HEK293 (cell line): Measurements from ENCODE around the gene SMIM33.

Experiments used
- CTCF ChIA-PET: fragments of 350-600 bp; formaldehyde crosslinking; extraction: SDS; loops from one replicate; lab custom pipeline; 2021; ENCODE audit warnings: antibody characterized with exemption; lab: Yijun Ruan, JAX
- POLR2A ChIA-PET: fragments of 300-600 bp; formaldehyde crosslinking; extraction: SDS; loops from one replicate; lab custom pipeline; 2020; ENCODE audit warnings: antibody characterized with exemption, inconsistent platforms; lab: Yijun Ruan, JAX
- H3K27ac ChIP-seq: fragments of 200-500 bp; sonication (Bioruptor generic); 2 replicates; pipeline ENCODE4 v1.5.1; 2014; ENCODE audit warnings: low read depth, low read length, control low read depth, inconsistent platforms; ENCODE audit errors: extremely low read depth
- H3K36me3 ChIP-seq, 2 experiments: fragments of 200-500 bp in 1 of 2; sonication (Bioruptor generic) in 1 of 2; 1 replicate in 1 of 2; 2 replicates in 1 of 2; pipeline ENCODE4 v1.5.1; 2014 to 2017; ENCODE audit warnings: inconsistent platforms in 2 of 2, low read length in 2 of 2; ENCODE audit not compliant: control insufficient read depth in 2 of 2, insufficient read depth in 1 of 2
- H3K4me1 ChIP-seq: fragments of 200-500 bp; sonication (Bioruptor generic); 2 replicates; pipeline ENCODE4 v1.5.1; 2014; ENCODE audit warnings: mild to moderate bottlenecking, low read length, inconsistent platforms; ENCODE audit not compliant: control insufficient read depth, insufficient read depth
- H3K4me3 ChIP-seq: 2 replicates; pipeline ENCODE4 v1.5.1; 2011; ENCODE audit warnings: low read depth, mild to moderate bottlenecking, control low read depth, low read length, moderate library complexity
- H3K9me3 ChIP-seq: fragments of 200-500 bp; sonication (Bioruptor generic); 2 replicates; pipeline ENCODE4 v1.5.1; 2014; ENCODE audit warnings: low read depth, low read length, inconsistent platforms; ENCODE audit not compliant: control insufficient read depth, insufficient read depth
- MZF1 ChIP-seq: fragments of 450-650 bp; formaldehyde crosslinking; IDR thresholded peaks from 2 replicates; pipeline ENCODE4 v1.5.1; 2017; ENCODE audit warnings: missing biosample characterization, missing genetic modification characterization, borderline replicate concordance
- SP2 ChIP-seq: fragments of 450-650 bp; formaldehyde crosslinking; IDR thresholded peaks from 2 replicates; pipeline ENCODE4 v1.5.1; 2016; ENCODE audit warnings: missing biosample characterization, missing genetic modification characterization
- ZFP37 ChIP-seq: fragments of 450-650 bp; formaldehyde crosslinking; IDR thresholded peaks from 2 replicates; pipeline ENCODE4 v1.5.1; 2016; ENCODE audit warnings: missing biosample characterization, missing genetic modification characterization
- ZNF121 ChIP-seq: fragments of 450-650 bp; formaldehyde crosslinking; IDR thresholded peaks from 2 replicates; pipeline ENCODE4 v1.5.1; 2016; ENCODE audit warnings: missing biosample characterization, missing genetic modification characterization
- ZNF184 ChIP-seq: fragments of 450-650 bp; IDR thresholded peaks from 2 replicates; pipeline ENCODE4 v1.5.1; 2018; ENCODE audit warnings: missing biosample characterization, mild to moderate bottlenecking, missing genetic modification characterization
- ZNF324 ChIP-seq: fragments of 450-650 bp; formaldehyde crosslinking; IDR thresholded peaks from 2 replicates; pipeline ENCODE4 v1.5.1; 2016; ENCODE audit warnings: missing biosample characterization, missing genetic modification characterization
- ZNF394 ChIP-seq: fragments of 450-650 bp; formaldehyde crosslinking; IDR thresholded peaks from 2 replicates; pipeline ENCODE4 v1.5.1; 2016; ENCODE audit warnings: missing biosample characterization, missing genetic modification characterization, mild to moderate bottlenecking, moderate library complexity, borderline replicate concordance
- ZNF555 ChIP-seq: fragments of 450-650 bp; formaldehyde crosslinking; conservative IDR thresholded peaks from 2 replicates; pipeline ENCODE4 v1.5.1; 2017; ENCODE audit warnings: missing biosample characterization, mild to moderate bottlenecking, missing genetic modification characterization, inconsistent platforms
- ZNF558 ChIP-seq: fragments of 450-650 bp; formaldehyde crosslinking; IDR thresholded peaks from 2 replicates; pipeline ENCODE4 v1.5.1; 2016; ENCODE audit warnings: missing biosample characterization, missing genetic modification characterization
- ZNF600 ChIP-seq: fragments of 450-650 bp; formaldehyde crosslinking; IDR thresholded peaks from 2 replicates; pipeline ENCODE4 v1.5.1; 2016; ENCODE audit warnings: missing biosample characterization, missing genetic modification characterization
- ZNF623 ChIP-seq: fragments of 450-650 bp; formaldehyde crosslinking; IDR thresholded peaks from 2 replicates; pipeline ENCODE4 v1.5.1; 2016; ENCODE audit warnings: missing biosample characterization, missing genetic modification characterization
- ZNF843 ChIP-seq: fragments of 450-650 bp; formaldehyde crosslinking; IDR thresholded peaks from 2 replicates; pipeline ENCODE4 v1.5.1; 2016; ENCODE audit warnings: missing biosample characterization, missing genetic modification characterization
- ZSCAN16 ChIP-seq: fragments of 450-650 bp; formaldehyde crosslinking; IDR thresholded peaks from 2 replicates; pipeline ENCODE4 v1.5.1; 2016; ENCODE audit warnings: missing biosample characterization, missing genetic modification characterization
- ZSCAN30 ChIP-seq: fragments of 450-650 bp; IDR thresholded peaks from 2 replicates; pipeline ENCODE4 v1.5.1; 2018; ENCODE audit warnings: missing biosample characterization, mild to moderate bottlenecking, missing genetic modification characterization, moderate library complexity
- TF ChIP-seq, protein P1 (sequence below): fragments of 450-650 bp; formaldehyde crosslinking; IDR thresholded peaks from 2 replicates; pipeline ENCODE4 v1.5.1; 2016; ENCODE audit warnings: missing biosample characterization, missing genetic modification characterization, borderline replicate concordance
- TF ChIP-seq, protein P2 (sequence below): fragments of 450-650 bp; formaldehyde crosslinking; conservative IDR thresholded peaks from 2 replicates; pipeline ENCODE4 v1.5.1; 2016; ENCODE audit warnings: low read depth, missing biosample characterization, missing genetic modification characterization
- TF ChIP-seq, protein P3 (sequence below): fragments of 450-650 bp; formaldehyde crosslinking; IDR thresholded peaks from 2 replicates; pipeline ENCODE4 v1.5.1; 2016; ENCODE audit warnings: missing biosample characterization, missing genetic modification characterization
- TF ChIP-seq, protein P4 (sequence below): fragments of 450-650 bp; formaldehyde crosslinking; IDR thresholded peaks from 2 replicates; pipeline ENCODE4 v1.5.1; 2016; ENCODE audit warnings: missing biosample characterization, missing genetic modification characterization

The SMIM33 gene

DNA sequence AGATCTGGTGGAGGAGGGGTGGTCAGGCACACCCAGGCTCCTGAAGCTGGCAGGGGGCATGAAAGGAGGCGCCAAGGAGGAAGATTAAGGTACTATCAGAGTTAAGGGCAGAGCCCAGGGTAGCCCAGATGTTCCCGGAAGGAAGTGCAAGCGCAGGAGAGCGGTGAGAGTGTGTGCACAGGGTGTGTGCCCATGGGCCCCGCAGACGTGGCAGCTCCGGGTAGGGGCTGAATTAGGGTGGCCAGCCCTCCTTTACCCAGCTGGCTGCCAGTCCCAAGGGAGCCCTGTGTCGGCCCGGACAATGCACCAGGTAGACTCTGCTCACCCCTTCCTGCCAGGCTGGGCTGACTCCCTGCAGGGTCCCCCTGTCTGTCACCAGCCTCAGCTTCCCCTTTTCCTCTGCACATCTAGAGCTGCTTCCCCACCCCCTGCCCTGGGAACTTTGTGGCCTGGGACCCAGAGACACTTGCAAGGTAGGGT, at the start of gene SMIM33:
SMIM33 (plus strand) TSS at position 184 of the 480 bp plus-strand sequence; CDS start at position 302, 118 bp downstream.
- no peaks in the 10 kb centered on the region for H3K9me3 ChIP-seq
- H3K27ac ChIP-seq: no peak within 1 kb of the TSS
- POLR2A ChIA-PET: interaction anchor here (0.8 kb wide), 1 partner anchor 32 kb away, joined by 3 read pairs; the partner anchor contains the start of gene DNAJC18
- H3K4me3 ChIP-seq: no peak within 1 kb of the TSS
- no peaks in the 10 kb centered on the region for H3K4me1 ChIP-seq
- TF ChIP-seq, protein P1, sequence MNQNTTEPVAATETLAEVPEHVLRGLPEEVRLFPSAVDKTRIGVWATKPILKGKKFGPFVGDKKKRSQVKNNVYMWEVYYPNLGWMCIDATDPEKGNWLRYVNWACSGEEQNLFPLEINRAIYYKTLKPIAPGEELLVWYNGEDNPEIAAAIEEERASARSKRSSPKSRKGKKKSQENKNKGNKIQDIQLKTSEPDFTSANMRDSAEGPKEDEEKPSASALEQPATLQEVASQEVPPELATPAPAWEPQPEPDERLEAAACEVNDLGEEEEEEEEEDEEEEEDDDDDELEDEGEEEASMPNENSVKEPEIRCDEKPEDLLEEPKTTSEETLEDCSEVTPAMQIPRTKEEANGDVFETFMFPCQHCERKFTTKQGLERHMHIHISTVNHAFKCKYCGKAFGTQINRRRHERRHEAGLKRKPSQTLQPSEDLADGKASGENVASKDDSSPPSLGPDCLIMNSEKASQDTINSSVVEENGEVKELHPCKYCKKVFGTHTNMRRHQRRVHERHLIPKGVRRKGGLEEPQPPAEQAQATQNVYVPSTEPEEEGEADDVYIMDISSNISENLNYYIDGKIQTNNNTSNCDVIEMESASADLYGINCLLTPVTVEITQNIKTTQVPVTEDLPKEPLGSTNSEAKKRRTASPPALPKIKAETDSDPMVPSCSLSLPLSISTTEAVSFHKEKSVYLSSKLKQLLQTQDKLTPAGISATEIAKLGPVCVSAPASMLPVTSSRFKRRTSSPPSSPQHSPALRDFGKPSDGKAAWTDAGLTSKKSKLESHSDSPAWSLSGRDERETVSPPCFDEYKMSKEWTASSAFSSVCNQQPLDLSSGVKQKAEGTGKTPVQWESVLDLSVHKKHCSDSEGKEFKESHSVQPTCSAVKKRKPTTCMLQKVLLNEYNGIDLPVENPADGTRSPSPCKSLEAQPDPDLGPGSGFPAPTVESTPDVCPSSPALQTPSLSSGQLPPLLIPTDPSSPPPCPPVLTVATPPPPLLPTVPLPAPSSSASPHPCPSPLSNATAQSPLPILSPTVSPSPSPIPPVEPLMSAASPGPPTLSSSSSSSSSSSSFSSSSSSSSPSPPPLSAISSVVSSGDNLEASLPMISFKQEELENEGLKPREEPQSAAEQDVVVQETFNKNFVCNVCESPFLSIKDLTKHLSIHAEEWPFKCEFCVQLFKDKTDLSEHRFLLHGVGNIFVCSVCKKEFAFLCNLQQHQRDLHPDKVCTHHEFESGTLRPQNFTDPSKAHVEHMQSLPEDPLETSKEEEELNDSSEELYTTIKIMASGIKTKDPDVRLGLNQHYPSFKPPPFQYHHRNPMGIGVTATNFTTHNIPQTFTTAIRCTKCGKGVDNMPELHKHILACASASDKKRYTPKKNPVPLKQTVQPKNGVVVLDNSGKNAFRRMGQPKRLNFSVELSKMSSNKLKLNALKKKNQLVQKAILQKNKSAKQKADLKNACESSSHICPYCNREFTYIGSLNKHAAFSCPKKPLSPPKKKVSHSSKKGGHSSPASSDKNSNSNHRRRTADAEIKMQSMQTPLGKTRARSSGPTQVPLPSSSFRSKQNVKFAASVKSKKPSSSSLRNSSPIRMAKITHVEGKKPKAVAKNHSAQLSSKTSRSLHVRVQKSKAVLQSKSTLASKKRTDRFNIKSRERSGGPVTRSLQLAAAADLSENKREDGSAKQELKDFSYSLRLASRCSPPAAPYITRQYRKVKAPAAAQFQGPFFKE (tag by site-specific recombination): no peak
- TF ChIP-seq ZSCAN16 (tag by site-specific recombination) (no peak), ZNF324 (tag by site-specific recombination) (no peak), ZNF843 (no peak)
- TF ChIP-seq, protein P2, sequence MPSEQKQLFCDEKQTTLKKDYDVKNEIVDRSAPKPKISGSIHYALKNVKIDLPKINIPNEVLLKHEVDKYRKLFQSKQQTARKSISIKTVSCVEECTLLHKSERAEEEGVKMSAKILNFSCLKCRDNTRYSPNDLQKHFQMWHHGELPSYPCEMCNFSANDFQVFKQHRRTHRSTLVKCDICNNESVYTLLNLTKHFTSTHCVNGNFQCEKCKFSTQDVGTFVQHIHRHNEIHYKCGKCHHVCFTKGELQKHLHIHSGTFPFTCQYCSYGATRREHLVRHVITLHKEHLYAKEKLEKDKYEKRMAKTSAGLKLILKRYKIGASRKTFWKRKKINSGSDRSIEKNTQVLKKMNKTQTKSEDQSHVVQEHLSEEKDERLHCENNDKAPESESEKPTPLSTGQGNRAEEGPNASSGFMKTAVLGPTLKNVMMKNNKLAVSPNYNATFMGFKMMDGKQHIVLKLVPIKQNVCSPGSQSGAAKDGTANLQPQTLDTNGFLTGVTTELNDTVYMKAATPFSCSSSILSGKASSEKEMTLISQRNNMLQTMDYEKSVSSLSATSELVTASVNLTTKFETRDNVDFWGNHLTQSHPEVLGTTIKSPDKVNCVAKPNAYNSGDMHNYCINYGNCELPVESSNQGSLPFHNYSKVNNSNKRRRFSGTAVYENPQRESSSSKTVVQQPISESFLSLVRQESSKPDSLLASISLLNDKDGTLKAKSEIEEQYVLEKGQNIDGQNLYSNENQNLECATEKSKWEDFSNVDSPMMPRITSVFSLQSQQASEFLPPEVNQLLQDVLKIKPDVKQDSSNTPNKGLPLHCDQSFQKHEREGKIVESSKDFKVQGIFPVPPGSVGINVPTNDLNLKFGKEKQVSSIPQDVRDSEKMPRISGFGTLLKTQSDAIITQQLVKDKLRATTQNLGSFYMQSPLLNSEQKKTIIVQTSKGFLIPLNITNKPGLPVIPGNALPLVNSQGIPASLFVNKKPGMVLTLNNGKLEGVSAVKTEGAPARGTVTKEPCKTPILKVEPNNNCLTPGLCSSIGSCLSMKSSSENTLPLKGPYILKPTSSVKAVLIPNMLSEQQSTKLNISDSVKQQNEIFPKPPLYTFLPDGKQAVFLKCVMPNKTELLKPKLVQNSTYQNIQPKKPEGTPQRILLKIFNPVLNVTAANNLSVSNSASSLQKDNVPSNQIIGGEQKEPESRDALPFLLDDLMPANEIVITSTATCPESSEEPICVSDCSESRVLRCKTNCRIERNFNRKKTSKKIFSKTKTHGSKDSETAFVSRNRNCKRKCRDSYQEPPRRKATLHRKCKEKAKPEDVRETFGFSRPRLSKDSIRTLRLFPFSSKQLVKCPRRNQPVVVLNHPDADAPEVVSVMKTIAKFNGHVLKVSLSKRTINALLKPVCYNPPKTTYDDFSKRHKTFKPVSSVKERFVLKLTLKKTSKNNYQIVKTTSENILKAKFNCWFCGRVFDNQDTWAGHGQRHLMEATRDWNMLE (tag by site-specific recombination): no peak
- peaks cover 0 to 11% of the 10 kb centered on the region in 2 experiments; a peak in 1 of 3 replicates for H3K36me3 ChIP-seq
- CTCF ChIA-PET: no interaction called here

DNA sequence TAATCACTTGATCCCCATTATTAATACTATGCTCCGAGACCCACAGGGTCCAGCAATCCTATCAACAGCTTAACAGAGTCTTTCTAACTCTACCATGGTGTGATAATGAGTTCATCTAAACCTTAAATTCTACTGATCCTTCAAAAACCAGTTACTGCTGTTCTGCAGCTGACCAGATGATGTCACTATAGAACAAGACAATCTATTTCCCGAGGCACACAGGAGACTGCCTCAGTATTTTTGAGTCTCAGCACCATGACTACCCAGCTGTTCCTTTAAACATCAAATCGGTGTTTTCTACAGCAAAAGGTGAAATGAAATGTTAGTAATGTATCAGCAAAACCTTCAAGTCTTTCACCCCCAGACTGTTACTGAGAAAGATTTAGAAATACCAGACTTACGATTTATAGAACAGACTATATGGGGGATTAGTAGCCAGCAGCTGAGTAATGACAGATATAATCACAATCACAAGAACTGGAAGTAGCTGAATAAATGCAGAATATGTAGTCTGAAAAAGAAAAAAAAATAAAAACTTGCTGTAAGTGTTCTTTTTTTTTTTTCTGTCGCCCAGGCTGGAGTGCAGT, 48.4 kb upstream of the SMIM33 start:
- Histone ChIP-seq H3K9me3 (no peaks in the 10 kb centered on the region), H3K36me3 (peaks cover 61 to 77% of the 10 kb centered on the region in 2 experiments), H3K27ac (no peak overlapping the region), H3K4me3 (no peak overlapping the region), H3K4me1 (no peaks in the 10 kb centered on the region)
- CTCF ChIA-PET: interaction anchor here (0.5 to 9.2 kb wide), 51 partner anchors 8 to 1777 kb away, joined by 3 to 246 read pairs (median 5); partner anchors contain the start of genes CXXC5, DNAJC18 and STING1
- POLR2A ChIA-PET: interaction anchor here (0.6 to 2.7 kb wide), 4 partner anchors 17 to 91 kb away, joined by 3 to 11 read pairs (median 6); partner anchors contain the start of gene DNAJC18
- TF ChIP-seq SP2 (tag by site-specific recombination): no peak
- peak; percentile 72; the same call in 1 of the 2 replicates for TF ChIP-seq ZSCAN30 (tag by site-specific recombination)
- no peak for TF ChIP-seq ZNF121 (tag by site-specific recombination)
- TF ChIP-seq, protein P3, sequence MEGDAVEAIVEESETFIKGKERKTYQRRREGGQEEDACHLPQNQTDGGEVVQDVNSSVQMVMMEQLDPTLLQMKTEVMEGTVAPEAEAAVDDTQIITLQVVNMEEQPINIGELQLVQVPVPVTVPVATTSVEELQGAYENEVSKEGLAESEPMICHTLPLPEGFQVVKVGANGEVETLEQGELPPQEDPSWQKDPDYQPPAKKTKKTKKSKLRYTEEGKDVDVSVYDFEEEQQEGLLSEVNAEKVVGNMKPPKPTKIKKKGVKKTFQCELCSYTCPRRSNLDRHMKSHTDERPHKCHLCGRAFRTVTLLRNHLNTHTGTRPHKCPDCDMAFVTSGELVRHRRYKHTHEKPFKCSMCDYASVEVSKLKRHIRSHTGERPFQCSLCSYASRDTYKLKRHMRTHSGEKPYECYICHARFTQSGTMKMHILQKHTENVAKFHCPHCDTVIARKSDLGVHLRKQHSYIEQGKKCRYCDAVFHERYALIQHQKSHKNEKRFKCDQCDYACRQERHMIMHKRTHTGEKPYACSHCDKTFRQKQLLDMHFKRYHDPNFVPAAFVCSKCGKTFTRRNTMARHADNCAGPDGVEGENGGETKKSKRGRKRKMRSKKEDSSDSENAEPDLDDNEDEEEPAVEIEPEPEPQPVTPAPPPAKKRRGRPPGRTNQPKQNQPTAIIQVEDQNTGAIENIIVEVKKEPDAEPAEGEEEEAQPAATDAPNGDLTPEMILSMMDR: peak; percentile 70
- TF ChIP-seq ZNF184 (tag by site-specific recombination): no peak
- TF ChIP-seq ZNF600 (tag by site-specific recombination): no peak
- TF ChIP-seq ZNF555 (tag by site-specific recombination): no peak
- no peak for TF ChIP-seq ZNF558 (tag by site-specific recombination)
- TF ChIP-seq ZNF394 (tag by site-specific recombination): 0 out of 2 replicates have a peak, but pooled peaks have one; percentile 26
- TF ChIP-seq ZFP37 (tag by site-specific recombination): no peak
- TF ChIP-seq MZF1 (tag by site-specific recombination): no peak
- TF ChIP-seq, protein P4, sequence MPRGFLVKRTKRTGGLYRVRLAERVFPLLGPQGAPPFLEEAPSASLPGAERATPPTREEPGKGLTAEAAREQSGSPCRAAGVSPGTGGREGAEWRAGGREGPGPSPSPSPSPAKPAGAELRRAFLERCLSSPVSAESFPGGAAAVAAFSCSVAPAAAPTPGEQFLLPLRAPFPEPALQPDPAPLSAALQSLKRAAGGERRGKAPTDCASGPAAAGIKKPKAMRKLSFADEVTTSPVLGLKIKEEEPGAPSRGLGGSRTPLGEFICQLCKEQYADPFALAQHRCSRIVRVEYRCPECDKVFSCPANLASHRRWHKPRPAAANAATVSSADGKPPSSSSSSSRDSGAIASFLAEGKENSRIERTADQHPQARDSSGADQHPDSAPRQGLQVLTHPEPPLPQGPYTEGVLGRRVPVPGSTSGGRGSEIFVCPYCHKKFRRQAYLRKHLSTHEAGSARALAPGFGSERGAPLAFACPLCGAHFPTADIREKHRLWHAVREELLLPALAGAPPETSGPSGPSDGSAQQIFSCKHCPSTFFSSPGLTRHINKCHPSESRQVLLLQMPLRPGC (tag by site-specific recombination): no peak
- TF ChIP-seq ZNF623 (tag by site-specific recombination): 0 out of 2 replicates have a peak, but pooled peaks have one; percentile 3
